Measurements from ENCODE around the gene GALNT13. TPM values are rescaled to one million over a fixed set of nuclear protein-coding genes. Genes with fewer than 3 reads are reported as not detected.
A peak's percentile ranks its signal among the peaks of the same experiment; 100 is the strongest.

Gene GALNT13
- total RNA-seq, 1 donor from 2014 or later, result 0.20 TPM

- DNase-seq (ENCODE audit: low read depth in 2 of 2), result no peak
These were observed 73.1 kb downstream of the GALNT13 start for GRCh38 chr2:153944800-153945199.

DNA sequence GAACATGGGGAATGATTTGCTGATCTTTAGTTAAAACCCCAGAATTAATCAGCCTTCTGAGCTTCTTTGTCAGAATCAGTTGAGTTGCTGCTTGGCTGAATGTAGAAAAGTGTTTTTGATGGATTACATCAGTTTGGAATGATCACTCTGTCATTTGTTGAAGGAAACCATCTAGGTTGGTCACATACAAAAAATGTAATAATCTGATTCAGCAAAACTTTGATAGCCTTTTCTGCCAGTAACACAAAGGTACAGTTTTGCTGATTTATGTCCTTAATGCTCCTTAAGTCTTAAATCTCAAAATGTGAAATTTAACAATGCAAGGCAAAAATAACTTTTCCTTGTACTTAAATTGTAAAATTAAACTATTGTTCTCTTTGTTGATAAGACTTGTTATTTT is 74.3 kb downstream of the GALNT13 start:
- no peak for DNase-seq (ENCODE audit: low read depth in 2 of 2)

GRCh38 chr2:153953761-153954160 is 82.0 kb downstream of the GALNT13 start:
- no peak for DNase-seq (ENCODE audit: low read depth in 2 of 2)

GRCh38 chr2:153963256-153963655 is 91.5 kb downstream of the GALNT13 start:
- no peak for DNase-seq (ENCODE audit: low read depth in 2 of 2)

GRCh38 chr2:153967248-153967973 is 95.7 kb downstream of the GALNT13 start:
- DNase-seq (ENCODE audit: low read depth in 2 of 2), result no peak

DNA sequence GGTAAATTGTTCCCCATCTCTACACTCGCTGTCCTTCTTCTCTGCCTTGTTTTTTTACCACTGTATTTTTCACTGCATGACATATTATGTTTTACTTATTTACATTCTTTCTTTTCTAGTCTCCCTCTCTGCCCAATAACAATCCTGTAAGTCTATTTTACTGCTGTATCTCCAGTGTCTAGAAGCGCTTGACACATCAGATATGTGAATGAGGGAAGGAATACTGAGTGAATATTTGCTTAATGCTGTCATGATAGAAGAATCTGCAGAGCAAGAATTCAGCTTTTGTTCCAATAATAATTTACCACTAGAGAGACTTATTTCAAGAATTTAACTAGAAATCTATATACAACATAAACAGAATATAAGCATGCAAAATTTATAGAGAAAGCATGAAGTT is 99.5 kb downstream of the GALNT13 start:
- no peak for DNase-seq (ENCODE audit: low read depth in 2 of 2)

GRCh38 chr2:153971855-153972254 is 100.1 kb downstream of the GALNT13 start:
- DNase-seq (ENCODE audit: low read depth in 2 of 2), result no peak

DNA sequence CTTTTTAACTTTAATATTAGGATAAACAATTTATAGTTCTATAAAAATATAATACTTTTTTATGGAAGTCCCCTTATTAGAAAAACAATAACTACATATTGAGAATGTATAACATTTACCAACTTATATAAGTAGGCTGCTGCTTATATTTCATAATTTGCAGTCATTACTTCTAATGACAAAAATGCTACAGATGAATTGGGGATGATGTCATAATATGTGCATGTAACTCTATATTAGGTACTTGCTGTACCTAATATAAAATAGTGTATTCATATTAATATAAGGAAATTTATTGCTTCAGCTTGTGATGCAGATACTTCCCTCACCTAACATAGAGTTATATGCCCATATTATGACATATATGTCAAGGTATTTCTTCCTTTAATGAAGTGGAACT is 100.7 kb downstream of the GALNT13 start:
- DNase-seq (ENCODE audit: low read depth in 2 of 2), result no peak

GRCh38 chr2:153986488-153987229 is 114.9 kb downstream of the GALNT13 start:
- peak in 1 of 2 donors; percentile 2 for DNase-seq (ENCODE audit: low read depth in 2 of 2)

DNA sequence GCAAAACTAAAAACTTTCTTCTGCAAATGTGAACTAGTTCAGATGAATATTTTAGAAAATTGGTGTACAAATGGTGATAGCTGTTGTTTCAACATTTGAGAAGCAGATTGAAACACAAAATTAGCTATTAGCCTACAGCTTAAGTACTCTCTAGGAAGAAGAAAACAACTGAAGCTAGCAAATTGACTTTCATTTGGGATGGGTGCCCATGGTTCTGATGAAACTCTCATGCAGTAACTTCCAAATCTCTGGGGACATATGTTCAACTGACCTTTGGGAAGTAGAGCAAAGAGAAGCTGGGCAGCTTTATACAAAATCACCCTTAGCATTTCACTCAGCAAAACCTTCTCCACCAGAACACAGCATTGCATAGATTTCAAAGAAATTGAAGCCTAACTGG is 119.0 kb downstream of the GALNT13 start:
- no peak for DNase-seq (ENCODE audit: low read depth in 2 of 2)

DNA sequence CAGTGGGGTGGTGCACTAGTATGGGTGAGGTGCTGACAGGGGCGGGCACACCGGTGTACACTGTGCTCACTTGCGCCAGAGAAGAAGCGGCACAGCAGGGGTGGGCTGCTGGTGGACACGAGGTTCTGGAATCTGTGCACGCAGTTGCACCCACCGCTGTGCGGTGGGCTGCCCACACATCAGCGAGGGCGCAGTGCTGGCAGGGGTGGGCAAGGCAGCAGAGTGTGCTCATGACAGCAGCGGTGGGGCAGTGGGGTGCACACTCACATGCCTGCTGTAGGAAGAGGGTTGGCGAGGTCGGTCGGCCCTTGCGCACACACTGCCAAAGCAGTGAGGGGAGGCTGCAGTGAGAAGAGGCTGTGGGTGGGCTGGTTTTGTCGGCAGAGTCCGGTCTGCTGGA is 141.8 kb downstream of the GALNT13 start:
- DNase-seq (ENCODE audit: low read depth in 2 of 2), result no peak

GRCh38 chr2:154015233-154015632 is 143.5 kb downstream of the GALNT13 start:
- no peak for DNase-seq (ENCODE audit: low read depth in 2 of 2)

DNA sequence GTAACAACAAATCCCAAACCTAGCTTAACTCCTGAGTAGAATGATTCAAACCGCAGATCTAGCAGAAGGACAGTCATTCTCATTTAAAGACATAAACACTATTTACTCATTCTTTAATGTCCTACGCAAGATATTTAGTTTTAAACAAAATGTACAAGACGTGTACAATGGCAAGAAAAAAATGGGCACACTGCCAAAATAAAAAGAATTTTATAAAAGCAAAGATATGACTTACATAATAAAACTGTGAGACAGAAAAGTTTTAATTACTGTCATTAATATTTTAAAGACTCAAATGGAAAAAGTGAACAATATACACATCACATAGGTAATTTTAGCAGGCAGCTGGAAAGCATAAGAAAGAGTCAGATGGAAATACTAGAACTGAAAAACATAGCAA is 157.8 kb downstream of the GALNT13 start:
- DNase-seq (ENCODE audit: low read depth in 2 of 2), result no peak

GRCh38 chr2:154032220-154032619 is 160.5 kb downstream of the GALNT13 start:
- DNase-seq (ENCODE audit: low read depth in 2 of 2), result no peak

DNA sequence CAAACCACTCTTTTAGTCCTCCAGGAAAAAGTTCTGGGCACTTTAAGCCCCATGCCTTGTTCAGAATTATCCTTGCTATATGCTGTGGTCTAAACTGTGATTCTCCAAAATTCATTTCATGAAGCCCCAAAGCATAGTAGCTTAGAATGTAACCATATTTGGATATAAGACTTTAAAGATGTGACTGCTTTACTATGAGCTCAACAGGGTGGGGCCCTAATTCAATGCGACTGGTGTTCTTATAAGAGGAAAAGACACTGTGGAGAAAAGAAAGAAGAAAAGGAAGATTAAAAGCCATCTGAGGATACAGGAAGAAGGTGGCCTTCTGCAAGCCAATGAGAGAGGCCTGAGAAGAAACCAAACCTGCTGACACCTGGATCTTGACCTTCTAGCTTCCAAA is 174.8 kb downstream of the GALNT13 start:
- no peak for DNase-seq (ENCODE audit: low read depth in 2 of 2)

- DNase-seq (ENCODE audit: low read depth in 2 of 2), result no peak
These were observed 177.2 kb downstream of the GALNT13 start for GRCh38 chr2:154048905-154049304.

- DNase-seq (ENCODE audit: low read depth in 2 of 2), result no peak
These were observed 177.8 kb downstream of the GALNT13 start for GRCh38 chr2:154049561-154049960.

DNA sequence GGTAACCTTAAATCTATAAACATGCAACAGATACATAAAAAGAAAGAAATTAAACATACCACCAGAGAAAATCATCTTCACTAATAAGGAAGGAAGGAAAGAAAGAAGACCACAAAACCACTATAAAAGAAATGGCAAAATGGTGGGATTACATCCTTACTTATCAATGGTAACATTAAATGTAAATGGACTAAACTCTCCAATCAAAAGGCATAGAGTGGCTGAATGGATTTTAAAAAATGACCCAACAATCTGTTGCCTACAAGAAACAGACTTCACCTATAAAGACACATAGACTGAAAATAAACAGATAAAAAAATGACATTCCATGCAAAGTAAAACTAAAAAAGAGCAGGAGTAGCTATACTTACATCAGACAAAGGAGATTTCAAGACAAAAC is 195.4 kb downstream of the GALNT13 start:
- no peak for DNase-seq (ENCODE audit: low read depth in 2 of 2)

DNA sequence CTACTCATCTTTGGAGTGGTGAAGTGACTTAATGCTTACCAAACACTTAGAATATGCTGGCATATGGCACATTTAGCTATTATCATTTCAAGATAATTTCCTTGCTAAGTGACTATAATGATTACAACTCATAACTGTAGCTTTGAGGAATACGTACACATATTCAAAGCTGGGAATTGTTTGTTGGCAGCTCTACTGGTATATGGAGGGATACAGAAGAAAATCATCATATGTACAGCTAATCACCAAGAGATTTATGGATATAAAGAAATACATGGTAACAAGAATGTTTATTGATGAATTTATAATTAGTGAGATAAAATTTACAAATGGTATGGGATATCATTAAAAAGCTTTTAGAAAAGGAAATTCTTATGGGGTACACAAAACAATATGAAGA is 207.2 kb downstream of the GALNT13 start:
- DNase-seq (ENCODE audit: low read depth in 2 of 2), result no peak

DNA sequence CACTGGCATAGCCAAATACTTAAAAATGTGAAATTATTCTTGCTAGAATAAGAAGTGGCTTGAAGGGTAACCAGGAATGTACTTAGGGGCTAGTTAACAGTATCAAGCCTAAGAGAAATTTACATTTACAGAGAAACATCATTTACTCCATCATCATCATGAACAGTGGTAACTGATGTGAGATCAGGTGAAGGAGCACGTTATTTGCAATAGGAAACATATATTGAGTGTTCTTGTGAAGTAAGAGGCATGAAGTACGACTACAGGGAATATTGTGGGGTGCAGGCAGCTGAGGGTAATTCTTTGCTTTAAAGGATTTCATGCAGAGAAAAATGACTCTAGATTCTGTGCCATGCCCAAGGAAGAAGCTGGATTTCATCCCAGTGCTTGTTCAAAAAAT is 220.8 kb downstream of the GALNT13 start:
- no peak for DNase-seq (ENCODE audit: low read depth in 2 of 2)

- DNase-seq (ENCODE audit: low read depth in 2 of 2), result no peak
These were observed 222.1 kb downstream of the GALNT13 start for GRCh38 chr2:154093856-154094255.

- no peak for DNase-seq (ENCODE audit: low read depth in 2 of 2)
These were observed 226.2 kb downstream of the GALNT13 start for GRCh38 chr2:154097833-154098398.

DNA sequence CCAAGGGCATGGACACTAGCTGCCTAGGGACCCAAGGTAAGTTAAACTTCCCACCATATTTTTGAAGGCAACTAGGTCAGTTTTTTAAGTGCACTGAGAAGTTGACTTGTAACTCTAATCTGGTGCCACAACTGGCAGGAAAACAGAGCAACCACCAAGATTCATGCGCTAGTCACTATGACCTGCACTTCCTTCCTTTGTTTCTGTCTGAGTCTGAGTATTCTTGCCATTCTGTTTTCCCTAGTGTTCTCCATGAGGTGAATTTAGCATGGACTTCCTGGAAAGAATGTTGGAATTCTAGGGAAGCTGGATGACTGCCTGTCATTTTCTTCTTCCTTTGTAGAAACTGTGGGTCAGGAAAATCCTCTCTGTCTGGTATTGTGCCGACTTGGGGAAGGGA is 249.0 kb downstream of the GALNT13 start:
- DNase-seq (ENCODE audit: low read depth in 2 of 2), result peak in 1 of 2 donors; percentile 0

Data from lung microvascular endothelial cell (primary cell).